ENCODE results near the gene RYR2. TPM values are rescaled to one million over a fixed set of nuclear protein-coding genes. Genes with fewer than 3 reads are reported as not detected.

Gene RYR2
- total and polyA plus RNA-seq, 2 of the 8 experiments (the other 6 are each of a cell fraction or from before 2014, with no cell fraction given), result 1.3 to 4.4 TPM

DNA sequence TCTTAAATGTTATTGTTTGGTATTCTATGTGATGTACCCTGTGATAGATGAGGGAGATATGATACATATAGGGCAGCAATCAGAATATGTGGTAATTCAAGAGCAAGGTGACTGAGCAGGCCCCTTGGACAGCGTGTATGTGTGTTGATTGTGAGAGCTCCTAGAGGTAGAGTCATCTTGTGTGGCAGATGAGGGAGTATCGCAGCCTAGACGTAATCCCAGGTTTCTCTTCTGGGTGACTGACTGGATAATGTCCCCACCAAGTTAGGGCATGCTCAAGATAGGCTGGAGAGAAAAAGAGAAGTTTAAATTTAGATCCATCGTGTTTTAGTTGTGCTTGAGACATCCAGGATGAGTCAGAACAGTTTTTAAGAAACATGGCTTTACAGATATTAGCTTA, 663.5 kb downstream of the RYR2 start:
- no peak for FAIRE-seq
- POLR2A ChIA-PET (ENCODE audit: partially characterized antibody), result no interaction called here
- H3K4me1 ChIP-seq (replicated peaks in 1 of 4; ENCODE audit: control insufficient read depth in 3 of 4, insufficient read depth in 4 of 4, low read length in 3 of 4), result no peaks in the 10 kb centered on the region
- TF ChIP-seq BCL11A (IDR thresholded peaks at IDR 0.05; ENCODE audit: low read depth in 2 of 2, low read length in 2 of 2) (no peak), CHD1 (IDR thresholded peaks at IDR 0.05; ENCODE audit: low read depth, low read length) (no peak), FOSL1 (IDR thresholded peaks at IDR 0.05; ENCODE audit: insufficient read depth, low read depth, low read length) (no peak), GABPA (IDR thresholded peaks at IDR 0.05; ENCODE audit: borderline replicate concordance, insufficient read depth, low read length) (no peak), TCF12 (IDR thresholded peaks at IDR 0.05; ENCODE audit: low read depth, low read length) (no peak), SIN3A (conservative IDR thresholded peaks at IDR 0.05 in 1 of 2, IDR thresholded peaks at IDR 0.05 in 1 of 2; ENCODE audit: low read depth in 1 of 2, low read length in 2 of 2) (no peak), NANOG (IDR thresholded peaks at IDR 0.05; ENCODE audit: insufficient read depth, low read depth, low read length, poor library complexity, severe bottlenecking) (no peak), JUN (IDR thresholded peaks at IDR 0.05; ENCODE audit: low read depth, low read length) (no peak), TAF1 (IDR thresholded peaks at IDR 0.05; ENCODE audit: low read depth, low read length) (no peak), CHD2 (IDR thresholded peaks at IDR 0.05; ENCODE audit: low read length) (no peak)
- TF ChIP-seq, protein P1, sequence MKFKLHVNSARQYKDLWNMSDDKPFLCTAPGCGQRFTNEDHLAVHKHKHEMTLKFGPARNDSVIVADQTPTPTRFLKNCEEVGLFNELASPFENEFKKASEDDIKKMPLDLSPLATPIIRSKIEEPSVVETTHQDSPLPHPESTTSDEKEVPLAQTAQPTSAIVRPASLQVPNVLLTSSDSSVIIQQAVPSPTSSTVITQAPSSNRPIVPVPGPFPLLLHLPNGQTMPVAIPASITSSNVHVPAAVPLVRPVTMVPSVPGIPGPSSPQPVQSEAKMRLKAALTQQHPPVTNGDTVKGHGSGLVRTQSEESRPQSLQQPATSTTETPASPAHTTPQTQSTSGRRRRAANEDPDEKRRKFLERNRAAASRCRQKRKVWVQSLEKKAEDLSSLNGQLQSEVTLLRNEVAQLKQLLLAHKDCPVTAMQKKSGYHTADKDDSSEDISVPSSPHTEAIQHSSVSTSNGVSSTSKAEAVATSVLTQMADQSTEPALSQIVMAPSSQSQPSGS (IDR thresholded peaks at IDR 0.05; ENCODE audit: low read length), result no peak
- TF ChIP-seq, protein P2, sequence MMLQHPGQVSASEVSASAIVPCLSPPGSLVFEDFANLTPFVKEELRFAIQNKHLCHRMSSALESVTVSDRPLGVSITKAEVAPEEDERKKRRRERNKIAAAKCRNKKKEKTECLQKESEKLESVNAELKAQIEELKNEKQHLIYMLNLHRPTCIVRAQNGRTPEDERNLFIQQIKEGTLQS (IDR thresholded peaks at IDR 0.05; ENCODE audit: insufficient read depth, low read depth, low read length), result no peak

More for the DNA sequence above, 663.5 kb downstream of the RYR2 start:
- no peak overlapping the region for H3K4ac ChIP-seq (replicated peaks; ENCODE audit: insufficient read length, low read depth, low read length)
- WGBS, 2 experiments (ENCODE audit: extremely low coverage in 1 of 2, insufficient coverage in 1 of 2, insufficient read length in 1 of 2, insufficient replicate concordance in 2 of 2, low coverage in 1 of 2, low lambda C conversion rate in 2 of 2, missing lambda C conversion rate in 1 of 2), result 94% methylated on average over 4 of the region's 4 CpGs; no CpG with 5 or more reads in 1 of the 2 experiments
- H2BK20ac ChIP-seq (ENCODE audit: low read length), result no peak overlapping the region
- no peak overlapping the region for H2BK5ac ChIP-seq (ENCODE audit: low read depth, low read length)
- H3K27me3 ChIP-seq (replicated peaks in 1 of 4; ENCODE audit: control insufficient read depth in 3 of 4, extremely low read depth in 1 of 4, insufficient read depth in 3 of 4, low read length in 3 of 4), result no peaks in the 10 kb centered on the region
- H4K91ac ChIP-seq (replicated peaks; ENCODE audit: insufficient read length, low read length), result no peak overlapping the region
- no peak overlapping the region for H4K5ac ChIP-seq (ENCODE audit: insufficient read length, low read depth, low read length)
- H3K27ac ChIP-seq (ENCODE audit: low read depth, low read length), result no peak overlapping the region
- CTCF ChIA-PET (ENCODE audit: partially characterized antibody), result interaction anchor here (0.9 kb wide), 1 partner anchor 9 kb away, joined by 3 read pairs; no protein-coding TSS in a partner anchor
- no peak for DNase-seq (ENCODE audit: low read depth in 1 of 2, low spot score in 2 of 2)
- H3K9ac ChIP-seq (replicated peaks in 1 of 4; ENCODE audit: extremely low read depth in 1 of 4, low read depth in 3 of 4, low read length in 3 of 4), result no peak overlapping the region
- no peak overlapping the region for H3K23ac ChIP-seq (ENCODE audit: insufficient read length)
- H4K20me1 ChIP-seq (replicated peaks in 1 of 2; ENCODE audit: control insufficient read depth in 1 of 2, insufficient read depth in 2 of 2, low read length in 2 of 2), result no peaks in the 10 kb centered on the region
- H3K4me2 ChIP-seq (ENCODE audit: insufficient read depth in 1 of 2, low read depth in 2 of 2, low read length in 2 of 2), result no peak overlapping the region
- H3K56ac ChIP-seq (replicated peaks; ENCODE audit: insufficient read length, low read depth, low read length), result no peak overlapping the region
- H2AFZ ChIP-seq (ENCODE audit: low read length), result no peak overlapping the region
- no peaks in the 10 kb centered on the region for H3K23me2 ChIP-seq (ENCODE audit: low read depth, low read length)
- H3K18ac ChIP-seq (ENCODE audit: extremely low read depth, low read length), result no peak overlapping the region
- H3K79me2 ChIP-seq (ENCODE audit: control insufficient read depth in 1 of 2, insufficient read depth in 2 of 2, low read length in 2 of 2), result no peaks in the 10 kb centered on the region
- no peak overlapping the region for H2BK12ac ChIP-seq (ENCODE audit: low read depth, low read length)
- H3K4me3 ChIP-seq (ENCODE audit: extremely low read depth in 1 of 4, insufficient read depth in 2 of 4, low read depth in 3 of 4, low read length in 4 of 4), result no peak overlapping the region
- H3K79me1 ChIP-seq (ENCODE audit: low read depth, low read length), result no peaks in the 10 kb centered on the region
- no peaks in the 10 kb centered on the region for H3K9me3 ChIP-seq (ENCODE audit: insufficient read depth in 2 of 2, low read depth in 1 of 2, low read length in 1 of 2)
- no peak overlapping the region for H3K14ac ChIP-seq (ENCODE audit: insufficient read length)
- no peak overlapping the region for H2BK120ac ChIP-seq (replicated peaks; ENCODE audit: low read depth, low read length)
- H4K8ac ChIP-seq (ENCODE audit: extremely low read depth, insufficient read depth, low read length), result no peak overlapping the region
- no peaks in the 10 kb centered on the region for H3K36me3 ChIP-seq (ENCODE audit: control insufficient read depth in 2 of 4, insufficient read depth in 4 of 4, low read length in 3 of 4)
- H2AK5ac ChIP-seq (ENCODE audit: low read depth, low read length), result no peak overlapping the region
- H2BK15ac ChIP-seq (ENCODE audit: low read length), result no peak overlapping the region
